Measurements from ENCODE around the gene MEGF11.

- TF ChIP-seq CTCF (conservative IDR thresholded peaks at IDR 0.05) (no peak), EZH2 (IDR thresholded peaks at IDR 0.05; ENCODE audit: low read depth) (no peak)
Measured at GRCh38 chr15:66114863-66115425, 138.6 kb downstream of the MEGF11 start.
